SHP77 treated with DMSO at 0.1 percent for 48 hours (cell line): ENCODE results near the gene CHD6.

Experiments
- DNase-seq: peaks from one replicate; lab custom pipeline; 2025; lab: John Stamatoyannopoulos, UW

CHD6 gene

GRCh38 chr20:41394931-41395666 lies 223.1 kb downstream of the CHD6 start:
- DNase-seq = no peak

DNA sequence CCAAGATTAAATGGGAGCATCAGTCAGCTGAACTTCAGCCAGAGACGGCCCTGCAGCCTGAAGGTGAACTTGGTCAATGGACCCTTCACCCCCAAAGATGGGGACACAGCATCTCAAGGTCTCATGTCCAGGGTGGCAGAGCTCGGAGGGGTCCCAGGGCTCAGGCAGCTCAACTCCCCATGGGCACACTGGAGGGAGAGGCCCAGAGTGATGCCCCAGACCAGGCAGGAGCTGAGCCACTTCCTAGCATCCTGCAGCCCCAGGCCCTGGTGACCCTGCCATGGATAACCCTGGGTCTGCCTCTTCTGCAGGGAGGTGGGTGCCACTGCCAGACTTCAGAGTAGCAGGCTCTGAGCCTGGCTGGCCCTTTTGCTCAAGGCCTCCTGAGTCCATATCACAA lies 224.1 kb downstream of the CHD6 start:
- DNase-seq = no peak

- no peak for DNase-seq
These were observed 224.5 kb downstream of the CHD6 start for GRCh38 chr20:41393705-41394066.

GRCh38 chr20:41392871-41393704 lies 225.1 kb downstream of the CHD6 start:
- DNase-seq = no peak

DNA sequence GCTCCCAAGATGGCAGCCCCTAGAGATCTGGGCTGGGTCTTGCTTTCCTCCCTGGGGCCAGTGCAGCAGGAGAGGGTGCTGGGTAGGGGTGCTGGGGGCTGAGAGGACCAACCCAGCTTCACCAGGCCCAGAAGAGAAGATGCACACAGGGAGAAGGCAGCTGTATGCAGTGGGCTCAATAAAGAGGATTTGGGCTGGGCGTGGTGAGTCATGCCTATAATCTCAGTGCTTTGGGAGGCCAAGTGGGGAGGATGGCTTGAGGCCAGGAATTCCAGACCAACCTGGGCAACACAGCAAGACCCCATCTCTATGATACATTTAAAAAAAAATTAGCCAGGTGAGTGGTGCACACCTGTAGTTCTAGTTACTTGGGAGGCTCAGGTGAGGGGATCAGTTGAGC lies 225.9 kb downstream of the CHD6 start:
- no peak for DNase-seq

- no peak for DNase-seq
These were observed 226.6 kb downstream of the CHD6 start for GRCh38 chr20:41391587-41392001.

- DNase-seq = no peak
These were observed 227.3 kb downstream of the CHD6 start for GRCh38 chr20:41390889-41391288.

DNA sequence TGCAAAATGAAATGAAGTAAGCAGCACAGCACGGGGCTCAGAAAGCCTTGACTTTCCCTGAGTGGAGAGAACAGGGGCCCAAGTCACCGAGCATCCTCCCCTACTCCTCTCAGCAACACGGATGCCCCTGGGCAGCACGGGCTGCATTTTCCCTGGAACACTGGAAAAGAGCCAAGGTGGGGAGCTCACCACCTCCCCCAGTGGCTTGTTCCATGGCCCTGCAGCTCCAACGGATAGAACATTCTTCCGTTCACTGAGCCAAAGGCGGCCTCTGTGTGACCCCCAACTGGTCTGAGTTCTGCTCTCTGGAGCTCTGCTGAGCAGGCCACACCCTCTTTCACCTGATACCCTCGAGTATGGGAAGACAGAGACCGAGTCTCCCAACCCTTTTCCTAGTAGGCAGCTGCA lies 230.7 kb downstream of the CHD6 start:
- DNase-seq = no peak

- no peak for DNase-seq
These were observed 231.4 kb downstream of the CHD6 start for GRCh38 chr20:41386502-41387427.

- DNase-seq = no peak
These were observed 235.3 kb downstream of the CHD6 start for GRCh38 chr20:41382791-41383305.

GRCh38 chr20:41380551-41381193 lies 237.5 kb downstream of the CHD6 start:
- DNase-seq = no peak

DNA sequence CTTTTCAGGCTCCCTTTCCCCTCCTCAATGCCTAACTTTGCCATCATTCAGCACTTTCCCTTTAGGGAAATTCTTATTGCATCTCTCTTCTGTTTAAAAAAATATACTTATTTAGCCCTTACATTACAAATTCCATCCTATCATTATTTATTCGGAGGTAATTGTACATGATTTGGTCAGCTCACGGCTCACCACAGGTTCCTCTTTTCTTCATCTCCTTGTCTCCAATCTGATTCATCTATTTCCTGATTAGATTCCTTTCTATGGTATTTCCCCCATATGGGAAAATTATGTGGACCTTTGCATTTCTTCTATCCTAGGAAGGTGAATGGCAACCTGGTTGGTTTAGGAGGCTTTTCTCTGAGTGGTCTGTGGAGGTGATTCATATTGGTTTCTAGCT lies 238.6 kb downstream of the CHD6 start:
- no peak for DNase-seq

GRCh38 chr20:41377275-41377674 lies 240.9 kb downstream of the CHD6 start:
- DNase-seq = no peak

DNA sequence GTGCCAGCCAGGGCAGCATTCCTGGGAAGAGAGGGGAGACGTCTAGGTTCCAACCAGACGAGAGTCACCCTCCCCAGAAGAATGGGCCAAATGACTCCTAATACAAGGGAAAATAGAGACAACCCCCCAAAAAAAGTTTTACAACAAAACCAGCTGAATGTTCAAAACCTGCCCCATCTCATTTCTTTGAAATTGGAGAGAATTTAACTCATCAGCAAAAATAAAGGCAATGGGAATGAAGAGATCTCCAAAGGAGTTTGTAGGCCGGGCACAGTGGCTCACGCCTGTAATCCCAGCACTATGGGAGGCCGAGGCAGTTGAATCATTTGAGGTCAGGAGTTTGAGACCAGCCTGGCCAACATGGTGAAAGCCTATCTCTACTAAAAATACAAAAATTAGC lies 241.8 kb downstream of the CHD6 start:
- DNase-seq = no peak

DNA sequence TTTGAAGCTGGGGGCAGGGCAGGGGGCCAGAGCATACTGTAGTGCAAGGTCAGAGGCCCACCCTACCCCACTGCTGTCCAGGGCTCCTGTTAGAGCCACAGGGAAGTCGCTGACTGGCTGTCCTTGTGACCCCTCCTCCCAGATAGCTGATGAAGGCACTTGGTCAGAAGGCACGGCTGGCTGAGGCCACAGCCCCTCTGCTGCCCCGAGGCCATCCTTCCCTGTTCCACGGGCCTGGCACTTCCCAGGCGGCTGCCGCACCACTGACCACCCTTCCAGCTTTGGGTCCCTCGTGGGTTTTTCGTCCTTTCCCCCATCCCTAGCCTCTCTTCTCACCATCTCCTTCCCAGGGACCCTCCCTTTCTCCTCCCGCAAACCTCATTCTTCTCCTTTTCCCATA lies 242.3 kb downstream of the CHD6 start:
- no peak for DNase-seq

GRCh38 chr20:41373931-41374920 lies 244.0 kb downstream of the CHD6 start:
- DNase-seq = no peak

DNA sequence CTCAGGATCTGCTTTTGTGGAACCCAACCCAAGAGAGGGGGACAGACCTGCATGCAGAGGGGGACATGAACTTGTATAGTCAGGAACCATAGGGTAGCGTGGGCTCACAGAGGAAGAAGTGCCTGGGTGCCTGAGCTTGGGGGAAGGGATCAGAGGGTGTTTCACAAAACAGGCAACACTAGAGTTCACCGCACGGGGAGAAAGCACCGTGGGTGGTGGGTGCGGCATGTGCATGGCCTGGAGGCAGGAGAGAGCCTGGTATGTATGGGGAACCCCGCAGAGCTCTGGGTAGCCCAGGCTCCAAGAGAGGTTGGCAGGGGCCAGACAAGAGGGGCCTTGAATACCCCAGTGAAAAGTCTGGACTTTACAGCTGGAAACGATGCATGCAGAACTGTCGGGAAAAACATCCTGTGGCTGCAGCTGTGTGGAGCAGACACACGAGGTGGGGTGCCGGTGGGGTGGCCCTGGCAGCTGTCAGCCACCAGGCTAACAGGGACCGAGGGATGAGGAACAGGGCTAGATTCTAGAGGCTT lies 244.9 kb downstream of the CHD6 start:
- DNase-seq = no peak

DNA sequence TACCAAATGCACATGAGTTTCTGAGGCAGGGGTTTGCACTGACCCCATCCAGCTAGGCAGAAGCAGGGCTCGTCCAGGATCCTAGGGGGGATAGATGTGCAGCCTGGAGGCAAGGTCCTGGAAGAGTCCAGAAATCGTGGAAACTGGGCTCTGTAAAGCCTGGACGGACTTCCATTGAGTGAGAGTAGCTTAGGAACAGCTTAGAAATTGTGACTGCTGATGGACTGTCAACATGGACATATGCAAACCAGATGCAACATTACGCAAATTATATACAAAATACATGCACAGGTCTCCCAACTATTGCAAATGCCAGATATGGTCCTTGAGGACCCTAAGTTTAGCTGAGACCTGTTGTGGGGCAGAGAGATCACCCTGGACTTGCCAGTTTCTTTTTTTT lies 246.8 kb downstream of the CHD6 start:
- no peak for DNase-seq

GRCh38 chr20:41370176-41370575 lies 248.0 kb downstream of the CHD6 start:
- DNase-seq = no peak

DNA sequence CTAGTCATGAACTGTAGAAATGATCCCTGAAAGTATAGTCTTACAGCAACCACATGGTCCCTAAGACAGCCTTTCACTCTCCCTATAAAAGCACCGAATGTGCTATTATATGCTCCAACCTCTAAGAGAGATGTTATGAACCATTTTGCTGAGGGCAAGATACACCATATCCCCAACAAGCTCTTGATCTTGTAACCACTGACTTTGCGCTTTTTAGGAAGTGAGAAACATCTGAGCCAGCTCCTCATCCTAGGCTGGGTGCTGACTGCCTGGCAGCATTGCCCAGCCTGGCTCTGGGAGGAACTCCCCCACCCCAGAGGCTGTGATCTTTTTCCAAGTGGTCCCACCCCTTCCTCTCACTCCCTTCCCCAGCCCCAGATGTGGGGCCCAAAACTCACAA lies 248.5 kb downstream of the CHD6 start:
- no peak for DNase-seq
